HG03571 (cell line): ENCODE data around the gene RELN.
"Not testable (repeated sequence)": the region's sequence is repeated elsewhere in the genome, so short reads cannot be mapped to it uniquely, and the experiment has no call there.

Experiments
- ATAC-seq: cut with Tn5 transposase; IDR thresholded peaks from one replicate; pipeline ENCODE4 v1.9.1; 2021; ENCODE audit not compliant: unreplicated experiment

Gene RELN

GRCh38 chr7:103532955-103533354 lies 456.5 kb downstream of the RELN start:
- ATAC-seq: no peak

GRCh38 chr7:103528152-103528551 lies 461.3 kb downstream of the RELN start:
- ATAC-seq: no peak

GRCh38 chr7:103525937-103526336 lies 463.5 kb downstream of the RELN start:
- no peak for ATAC-seq

- no peak for ATAC-seq
Observed at GRCh38 chr7:103524042-103524907, 465.2 kb downstream of the RELN start.

- no peak for ATAC-seq
Observed at GRCh38 chr7:103521937-103522336, 467.5 kb downstream of the RELN start.

- ATAC-seq: no peak
Observed at GRCh38 chr7:103504505-103505135, 484.8 kb downstream of the RELN start.

GRCh38 chr7:103501206-103501605 lies 488.3 kb downstream of the RELN start:
- ATAC-seq: no peak

- no peak for ATAC-seq
Observed at GRCh38 chr7:103499976-103500375, 489.5 kb downstream of the RELN start.

- ATAC-seq: no peak
Observed at GRCh38 chr7:103487419-103487818, 502.0 kb downstream of the RELN start.

GRCh38 chr7:103486873-103487272 lies 502.6 kb downstream of the RELN start:
- ATAC-seq: not testable (repeated sequence)

- no peak for ATAC-seq
Observed at GRCh38 chr7:103480771-103481170, 508.7 kb downstream of the RELN start.

- ATAC-seq: no peak
Observed at GRCh38 chr7:103474956-103475355, 514.5 kb downstream of the RELN start.

- no peak for ATAC-seq
Observed at GRCh38 chr7:103469095-103469948, 520.1 kb downstream of the RELN start.

GRCh38 chr7:103466814-103467213 lies 522.6 kb downstream of the RELN start:
- ATAC-seq: no peak

- ATAC-seq: no peak
Observed at GRCh38 chr7:103462358-103462757, 527.1 kb downstream of the RELN start.

GRCh38 chr7:103447073-103447960 lies 542.1 kb downstream of the RELN start:
- no peak for ATAC-seq

GRCh38 chr7:103446049-103446520 lies 543.4 kb downstream of the RELN start, which contains the start of gene SLC26A5:
Gene SLC26A5 (minus strand): TSS chr7:103446207. CDS start chr7:103421514, 24,693 bp downstream.
- ATAC-seq: peak; percentile 55

GRCh38 chr7:103445228-103446048 lies 544.0 kb downstream of the RELN start:
- peak; percentile 26 for ATAC-seq

GRCh38 chr7:103439661-103440060 lies 549.8 kb downstream of the RELN start:
- ATAC-seq: no peak
